ENCODE measurements around the gene RNU6-9.
"Not testable (repeated sequence)": the region's sequence is repeated elsewhere in the genome, so short reads cannot be mapped to it uniquely, and the experiment has no call there.

RNU6-9 gene

GRCh38 chr19:892894-893689 is at the start of gene RNU6-9, which contains the start of gene MED16:
RNU6-9 (plus strand) TSS chr19:893484.
MED16 (minus strand) TSS chr19:893187; CDS start chr19:891131, 2,056 bp downstream.
- peak; percentile 75 to 84 for DNase-seq (ENCODE audit: low read depth in 2 of 2)

- no peak for DNase-seq (ENCODE audit: low read depth in 2 of 2)
These were observed 49.3 kb upstream of the RNU6-9 start for GRCh38 chr19:843836-844545.

- DNase-seq (ENCODE audit: low read depth in 2 of 2) = no peak
These were observed 48.7 kb upstream of the RNU6-9 start for GRCh38 chr19:844546-844971.

DNA sequence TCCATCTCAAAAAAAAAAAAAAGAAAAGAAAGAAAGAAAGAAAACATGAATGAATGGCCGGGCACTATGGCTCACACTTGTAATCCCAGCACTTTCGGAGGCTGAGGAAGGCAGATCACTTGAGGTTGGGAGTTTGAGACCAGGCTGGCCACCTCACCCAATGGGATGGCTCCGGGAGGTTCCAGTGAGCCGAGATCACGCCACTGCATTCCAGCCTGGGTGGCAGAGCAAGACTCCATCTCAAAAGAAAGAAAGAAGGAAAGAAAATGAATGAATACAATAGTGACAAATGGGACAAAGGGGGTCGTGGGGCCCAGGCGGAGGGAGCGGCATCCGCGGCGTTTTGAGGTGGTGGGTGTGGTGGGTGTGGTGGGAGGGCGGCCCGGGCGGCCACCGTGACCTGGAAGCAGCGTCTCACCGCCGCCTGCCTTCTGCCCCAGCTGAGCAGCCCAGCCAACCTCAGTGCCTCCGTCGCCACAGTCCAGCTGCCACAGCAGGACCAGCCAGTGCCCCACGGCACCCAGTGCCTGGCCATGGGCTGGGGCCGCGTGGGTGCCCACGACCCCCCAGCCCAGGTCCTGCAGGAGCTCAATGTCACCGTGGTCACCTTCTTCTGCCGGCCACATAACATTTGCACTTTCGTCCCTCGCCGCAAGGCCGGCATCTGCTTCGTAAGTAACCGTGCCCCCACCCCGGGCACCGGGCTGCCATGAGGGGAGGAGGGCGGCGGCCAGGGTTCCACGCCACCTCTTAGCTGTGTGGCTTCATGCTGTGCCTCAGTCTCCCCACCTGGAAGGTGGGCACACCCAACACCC is 47.4 kb upstream of the RNU6-9 start:
- DNase-seq (ENCODE audit: low read depth in 2 of 2) = no peak

DNA sequence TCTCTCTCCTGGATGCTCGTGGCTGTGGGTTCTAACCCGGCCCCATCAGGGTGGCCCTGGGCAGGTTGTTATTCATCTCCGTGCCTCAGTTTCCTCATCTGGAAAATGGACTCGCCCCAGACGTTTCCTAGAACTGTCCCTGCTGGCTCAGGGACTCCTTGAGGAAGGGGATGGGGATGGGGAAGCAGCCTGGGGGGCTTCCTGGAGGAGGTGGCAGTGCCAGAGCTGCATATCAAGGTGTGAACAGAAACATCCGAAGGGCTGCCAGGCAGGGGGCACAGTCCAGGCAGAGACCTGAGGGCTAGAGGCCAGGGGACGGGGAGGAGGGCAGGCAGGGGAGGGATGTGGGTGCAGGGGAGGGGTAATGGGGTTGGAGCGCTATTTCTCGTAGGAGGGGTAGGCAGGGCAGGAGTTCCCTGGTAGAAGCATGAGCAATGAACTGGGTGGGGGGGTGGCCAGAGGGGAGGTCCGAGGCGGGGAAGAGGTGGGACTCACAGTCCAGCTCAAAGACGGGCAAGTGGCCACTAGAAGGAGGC is 44.8 kb upstream of the RNU6-9 start:
- DNase-seq (ENCODE audit: low read depth in 2 of 2) = no peak

- DNase-seq (ENCODE audit: low read depth in 2 of 2) = not testable (repeated sequence)
These were observed 44.1 kb upstream of the RNU6-9 start for GRCh38 chr19:849195-849594.

- no peak for DNase-seq (ENCODE audit: low read depth in 2 of 2)
These were observed 42.9 kb upstream of the RNU6-9 start for GRCh38 chr19:850221-850978.

DNA sequence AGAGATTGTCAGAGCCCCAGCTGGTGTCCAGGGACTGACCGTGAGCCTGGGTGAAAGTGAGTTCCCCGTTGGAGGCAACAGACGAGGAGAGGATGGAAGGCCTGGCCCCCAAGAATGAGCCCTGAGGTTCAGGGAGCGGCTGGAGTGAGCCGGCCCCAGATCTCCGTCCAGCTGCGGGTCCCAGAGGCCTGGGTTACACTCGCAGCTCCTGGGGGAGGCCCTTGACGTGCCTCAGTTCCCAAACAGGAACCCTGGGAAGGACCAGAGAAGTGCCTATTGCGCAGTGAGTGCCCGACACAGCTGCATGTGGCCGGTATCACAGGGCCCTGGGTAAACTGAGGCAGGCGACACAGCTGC is 42.3 kb upstream of the RNU6-9 start:
- no peak for DNase-seq (ENCODE audit: low read depth in 2 of 2)

DNA sequence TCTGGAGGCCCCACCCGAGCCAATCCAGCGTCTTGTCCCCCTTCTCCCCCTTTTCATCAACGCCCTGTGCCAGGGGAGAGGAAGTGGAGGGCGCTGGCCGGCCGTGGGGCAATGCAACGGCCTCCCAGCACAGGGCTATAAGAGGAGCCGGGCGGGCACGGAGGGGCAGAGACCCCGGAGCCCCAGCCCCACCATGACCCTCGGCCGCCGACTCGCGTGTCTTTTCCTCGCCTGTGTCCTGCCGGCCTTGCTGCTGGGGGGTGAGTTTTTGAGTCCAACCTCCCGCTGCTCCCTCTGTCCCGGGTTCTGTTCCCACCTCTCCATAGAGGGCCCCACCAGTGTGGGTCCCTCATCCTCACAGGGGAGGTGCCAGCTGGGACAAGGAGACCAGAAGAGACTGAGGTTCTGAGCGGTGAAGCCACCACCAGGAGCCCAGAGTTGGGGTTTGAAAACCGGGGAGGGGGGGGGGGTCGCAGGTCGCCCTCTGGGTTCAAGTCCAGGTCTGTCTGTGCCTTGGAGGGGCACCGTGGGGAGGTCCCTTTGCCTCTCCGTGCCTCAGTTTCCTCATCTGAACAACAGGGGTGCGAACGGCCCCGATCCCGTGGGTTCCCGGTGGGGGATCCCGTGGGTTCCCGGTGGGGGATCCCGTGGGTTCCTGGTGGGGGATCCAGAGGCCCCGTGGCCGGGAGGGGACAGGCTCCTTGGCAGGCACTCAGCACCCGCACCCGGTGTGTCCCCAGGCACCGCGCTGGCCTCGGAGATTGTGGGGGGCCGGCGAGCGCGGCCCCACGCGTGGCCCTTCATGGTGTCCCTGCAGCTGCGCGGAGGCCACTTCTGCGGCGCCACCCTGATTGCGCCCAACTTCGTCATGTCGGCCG is 40.9 kb upstream of the RNU6-9 start, which contains the start of gene ELANE:
Gene ELANE, plus strand, starts transcription at position 168 of the 878 bp plus-strand sequence. Its CDS starts 26 bp downstream, at position 194.
- no peak for DNase-seq (ENCODE audit: low read depth in 2 of 2)

DNA sequence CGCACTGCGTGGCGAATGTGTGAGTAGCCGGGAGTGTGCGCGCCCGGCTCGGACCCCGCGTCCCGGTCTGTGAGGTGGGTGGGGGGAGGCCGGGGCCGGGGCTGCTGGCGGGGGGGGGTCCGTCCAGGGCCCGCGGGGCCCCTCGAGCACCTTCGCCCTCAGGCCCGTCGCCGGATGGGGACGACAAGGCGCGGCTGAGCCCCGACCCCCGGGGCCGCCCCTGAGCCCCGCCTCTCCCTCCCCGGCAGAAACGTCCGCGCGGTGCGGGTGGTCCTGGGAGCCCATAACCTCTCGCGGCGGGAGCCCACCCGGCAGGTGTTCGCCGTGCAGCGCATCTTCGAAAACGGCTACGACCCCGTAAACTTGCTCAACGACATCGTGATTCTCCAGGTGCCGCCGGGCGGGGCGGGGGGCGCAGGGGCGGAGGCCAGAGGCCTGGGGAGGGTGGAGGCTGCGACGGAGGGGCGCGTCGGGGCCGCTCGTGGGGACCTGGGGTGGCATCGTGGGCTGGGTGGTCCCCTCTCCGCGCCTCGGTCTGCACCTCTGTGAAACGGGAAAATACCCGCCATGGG is 40.2 kb upstream of the RNU6-9 start:
- no peak for DNase-seq (ENCODE audit: low read depth in 2 of 2)

- not testable (repeated sequence) for DNase-seq (ENCODE audit: low read depth in 2 of 2)
These were observed 39.6 kb upstream of the RNU6-9 start for GRCh38 chr19:853614-854220.

- no peak for DNase-seq (ENCODE audit: low read depth in 2 of 2)
These were observed 38.7 kb upstream of the RNU6-9 start for GRCh38 chr19:854549-854948.

DNA sequence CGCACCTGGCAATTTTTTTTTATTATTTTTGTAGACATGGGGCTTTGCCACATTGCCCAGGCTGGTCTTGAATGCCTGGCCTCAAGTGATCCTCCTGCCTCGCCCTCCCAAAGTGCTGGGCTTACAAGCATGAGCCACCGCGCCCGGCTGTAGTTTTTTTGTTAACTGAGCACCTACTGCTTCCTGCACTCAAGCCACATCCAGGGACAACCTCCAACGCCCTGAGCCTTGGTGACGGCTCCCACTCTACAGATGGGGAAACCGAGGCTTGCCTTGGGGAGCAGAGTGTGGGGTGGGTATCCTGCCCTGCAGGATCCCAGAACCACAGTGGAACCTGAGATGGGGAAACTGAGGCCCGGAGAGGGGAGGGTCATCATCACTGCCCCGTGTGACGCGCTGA is 38.1 kb upstream of the RNU6-9 start:
- DNase-seq (ENCODE audit: low read depth in 2 of 2) = no peak

GRCh38 chr19:855566-856120 is 37.6 kb upstream of the RNU6-9 start:
- no peak for DNase-seq (ENCODE audit: low read depth in 2 of 2)

- DNase-seq (ENCODE audit: low read depth in 2 of 2) = no peak
These were observed 35.0 kb upstream of the RNU6-9 start for GRCh38 chr19:858284-858683.

GRCh38 chr19:858868-859843 is 34.1 kb upstream of the RNU6-9 start, which contains the start of gene CFD:
CFD (plus strand) TSS chr19:859664; CDS start chr19:859690, 26 bp downstream.
- DNase-seq (ENCODE audit: low read depth in 2 of 2) = no peak

DNA sequence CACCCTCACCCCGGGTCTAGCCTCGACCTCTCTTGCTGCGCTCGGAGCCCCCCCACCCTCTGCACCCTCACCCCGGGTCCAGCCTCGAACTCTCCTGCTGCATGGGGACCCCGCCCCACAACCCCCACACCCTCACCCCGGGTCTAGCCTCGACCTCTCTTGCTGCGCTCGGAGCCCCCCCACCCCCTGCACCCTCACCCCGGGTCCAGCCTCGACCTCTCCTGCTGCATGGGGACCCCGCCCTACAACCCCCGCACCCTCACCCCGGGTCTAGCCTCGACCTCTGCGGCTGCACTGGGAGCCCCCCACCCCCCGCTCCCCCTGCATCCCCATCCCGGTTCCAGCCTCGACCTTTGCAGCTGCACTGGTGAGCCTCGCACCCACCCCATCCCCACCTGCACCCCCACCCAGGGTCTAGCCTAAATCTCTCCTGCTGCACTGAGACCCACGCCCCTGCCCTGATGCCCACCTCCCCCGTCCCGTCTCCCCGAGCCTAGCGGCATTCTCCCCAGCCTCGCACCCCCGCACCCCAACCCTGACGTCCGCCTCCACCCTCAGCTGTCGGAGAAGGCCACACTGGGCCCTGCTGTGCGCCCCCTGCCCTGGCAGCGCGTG is 32.0 kb upstream of the RNU6-9 start:
- DNase-seq (ENCODE audit: low read depth in 2 of 2) = no peak
